ENCODE data around the gene MLH1.

DNA sequence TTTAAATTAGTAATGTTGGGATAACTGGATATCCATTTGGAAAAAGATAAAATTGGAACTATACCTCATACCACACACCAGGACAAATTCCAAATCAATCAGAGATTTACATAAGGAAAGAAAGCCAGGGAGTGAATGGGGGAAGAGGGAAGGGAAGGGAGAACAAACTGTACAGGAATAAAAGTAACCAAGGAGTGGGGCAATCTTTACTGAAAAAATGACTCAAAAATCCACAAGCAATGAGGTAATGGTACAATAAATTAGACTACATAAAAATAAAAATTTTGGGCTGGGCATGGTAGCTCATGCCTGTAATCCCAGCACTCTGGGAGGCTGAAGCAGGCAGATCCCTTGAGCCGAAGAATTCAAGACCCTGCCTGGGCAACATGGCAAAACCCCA lies 82.6 kb downstream of the MLH1 start:
- TF ChIP-seq, protein P1, sequence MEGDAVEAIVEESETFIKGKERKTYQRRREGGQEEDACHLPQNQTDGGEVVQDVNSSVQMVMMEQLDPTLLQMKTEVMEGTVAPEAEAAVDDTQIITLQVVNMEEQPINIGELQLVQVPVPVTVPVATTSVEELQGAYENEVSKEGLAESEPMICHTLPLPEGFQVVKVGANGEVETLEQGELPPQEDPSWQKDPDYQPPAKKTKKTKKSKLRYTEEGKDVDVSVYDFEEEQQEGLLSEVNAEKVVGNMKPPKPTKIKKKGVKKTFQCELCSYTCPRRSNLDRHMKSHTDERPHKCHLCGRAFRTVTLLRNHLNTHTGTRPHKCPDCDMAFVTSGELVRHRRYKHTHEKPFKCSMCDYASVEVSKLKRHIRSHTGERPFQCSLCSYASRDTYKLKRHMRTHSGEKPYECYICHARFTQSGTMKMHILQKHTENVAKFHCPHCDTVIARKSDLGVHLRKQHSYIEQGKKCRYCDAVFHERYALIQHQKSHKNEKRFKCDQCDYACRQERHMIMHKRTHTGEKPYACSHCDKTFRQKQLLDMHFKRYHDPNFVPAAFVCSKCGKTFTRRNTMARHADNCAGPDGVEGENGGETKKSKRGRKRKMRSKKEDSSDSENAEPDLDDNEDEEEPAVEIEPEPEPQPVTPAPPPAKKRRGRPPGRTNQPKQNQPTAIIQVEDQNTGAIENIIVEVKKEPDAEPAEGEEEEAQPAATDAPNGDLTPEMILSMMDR (IDR thresholded peaks at IDR 0.05; ENCODE audit: poor library complexity): no peak
- no peak for TF ChIP-seq EZH2phosphoT487 (IDR thresholded peaks at IDR 0.05; ENCODE audit: low read depth, severe bottlenecking, unreplicated experiment)

Measured in hepatocyte (in vitro differentiated cells).